ENCODE results near the gene C1QTNF6.
"Not testable (repeated sequence)": the region's sequence is repeated elsewhere in the genome, so short reads cannot be mapped to it uniquely, and the experiment has no call there.

Gene C1QTNF6

GRCh38 chr22:37187891-37188761 is at the start of gene C1QTNF6:
Gene C1QTNF6 (minus strand): TSS chr22:37188247. CDS start chr22:37188213, 34 bp downstream.
- DNase-seq = no peak

- DNase-seq = no peak
These were observed 48.0 kb upstream of the C1QTNF6 start for GRCh38 chr22:37235897-37236607.

- DNase-seq = no peak
These were observed 47.0 kb upstream of the C1QTNF6 start for GRCh38 chr22:37234736-37235711.

GRCh38 chr22:37233751-37234631 is 45.9 kb upstream of the C1QTNF6 start:
- no peak for DNase-seq

- not testable (repeated sequence) for DNase-seq
These were observed 45.3 kb upstream of the C1QTNF6 start for GRCh38 chr22:37233371-37233750.

GRCh38 chr22:37232140-37232998 is 44.3 kb upstream of the C1QTNF6 start:
- no peak for DNase-seq

GRCh38 chr22:37231406-37232139 is 43.5 kb upstream of the C1QTNF6 start:
- peak; percentile 61 for DNase-seq

GRCh38 chr22:37230673-37231405 is 42.8 kb upstream of the C1QTNF6 start:
- peak; percentile 82 for DNase-seq

GRCh38 chr22:37229805-37230672 is 42.0 kb upstream of the C1QTNF6 start:
- peak; percentile 92 for DNase-seq

GRCh38 chr22:37229012-37229804 is 41.2 kb upstream of the C1QTNF6 start:
- no peak for DNase-seq

GRCh38 chr22:37228106-37229011 is 40.3 kb upstream of the C1QTNF6 start:
- DNase-seq = peak; percentile 53

GRCh38 chr22:37226514-37226913 is 38.5 kb upstream of the C1QTNF6 start:
- DNase-seq = no peak

GRCh38 chr22:37226087-37226486 is 38.0 kb upstream of the C1QTNF6 start:
- DNase-seq = no peak

- DNase-seq = no peak
These were observed 37.4 kb upstream of the C1QTNF6 start for GRCh38 chr22:37225481-37225880.

- no peak for DNase-seq
These were observed 36.8 kb upstream of the C1QTNF6 start for GRCh38 chr22:37224757-37225420.
